ENCODE data around the gene MKNK2.

GRCh38 chr19:2081873-2082810 is 31.1 kb upstream of the MKNK2 start:
- TF ChIP-seq, protein P1, sequence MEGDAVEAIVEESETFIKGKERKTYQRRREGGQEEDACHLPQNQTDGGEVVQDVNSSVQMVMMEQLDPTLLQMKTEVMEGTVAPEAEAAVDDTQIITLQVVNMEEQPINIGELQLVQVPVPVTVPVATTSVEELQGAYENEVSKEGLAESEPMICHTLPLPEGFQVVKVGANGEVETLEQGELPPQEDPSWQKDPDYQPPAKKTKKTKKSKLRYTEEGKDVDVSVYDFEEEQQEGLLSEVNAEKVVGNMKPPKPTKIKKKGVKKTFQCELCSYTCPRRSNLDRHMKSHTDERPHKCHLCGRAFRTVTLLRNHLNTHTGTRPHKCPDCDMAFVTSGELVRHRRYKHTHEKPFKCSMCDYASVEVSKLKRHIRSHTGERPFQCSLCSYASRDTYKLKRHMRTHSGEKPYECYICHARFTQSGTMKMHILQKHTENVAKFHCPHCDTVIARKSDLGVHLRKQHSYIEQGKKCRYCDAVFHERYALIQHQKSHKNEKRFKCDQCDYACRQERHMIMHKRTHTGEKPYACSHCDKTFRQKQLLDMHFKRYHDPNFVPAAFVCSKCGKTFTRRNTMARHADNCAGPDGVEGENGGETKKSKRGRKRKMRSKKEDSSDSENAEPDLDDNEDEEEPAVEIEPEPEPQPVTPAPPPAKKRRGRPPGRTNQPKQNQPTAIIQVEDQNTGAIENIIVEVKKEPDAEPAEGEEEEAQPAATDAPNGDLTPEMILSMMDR (IDR thresholded peaks at IDR 0.05; ENCODE audit: low read length), result no peak
- TF ChIP-seq EZH2 (IDR thresholded peaks at IDR 0.05; ENCODE audit: borderline replicate concordance, low read length), result no peak

Data from OCI-LY1 (cell line).